Activated T-helper 1 cell treated with anti-CD3 and anti-CD28 coated beads, Interleukin-2, amount 50 U/mL, for 16 hours (primary cell): ENCODE data around the gene RAB11FIP4.

Source experiments
- DNase-seq, 2 donors: peaks; one replicate each; pipeline ENCODE4 v3.0.0-alpha.2; 2020; ENCODE audit warnings: low read depth in 1 of 2, low spot score in 1 of 2

The RAB11FIP4 gene

DNA sequence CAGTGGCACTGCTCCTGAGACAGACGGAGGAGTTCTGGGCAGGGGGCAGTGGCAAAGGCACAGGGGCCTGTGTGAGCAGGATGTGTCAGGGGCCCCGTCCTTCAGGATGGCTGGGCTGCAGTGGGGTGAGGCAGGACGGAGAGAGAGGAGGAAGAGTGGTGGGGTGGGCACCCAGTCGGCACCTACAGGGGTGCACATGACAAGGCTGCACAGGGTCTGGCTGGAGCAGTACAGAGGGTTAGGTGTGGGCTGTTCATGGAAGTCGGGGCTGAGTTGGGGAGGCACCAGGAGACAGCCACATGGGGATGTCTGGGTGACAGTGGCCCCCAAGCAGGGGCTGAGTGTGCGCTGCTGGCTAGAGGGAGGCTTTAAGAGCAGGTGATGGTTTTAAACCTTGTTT lies 106.0 kb downstream of the RAB11FIP4 start:
- DNase-seq, result no peak

DNA sequence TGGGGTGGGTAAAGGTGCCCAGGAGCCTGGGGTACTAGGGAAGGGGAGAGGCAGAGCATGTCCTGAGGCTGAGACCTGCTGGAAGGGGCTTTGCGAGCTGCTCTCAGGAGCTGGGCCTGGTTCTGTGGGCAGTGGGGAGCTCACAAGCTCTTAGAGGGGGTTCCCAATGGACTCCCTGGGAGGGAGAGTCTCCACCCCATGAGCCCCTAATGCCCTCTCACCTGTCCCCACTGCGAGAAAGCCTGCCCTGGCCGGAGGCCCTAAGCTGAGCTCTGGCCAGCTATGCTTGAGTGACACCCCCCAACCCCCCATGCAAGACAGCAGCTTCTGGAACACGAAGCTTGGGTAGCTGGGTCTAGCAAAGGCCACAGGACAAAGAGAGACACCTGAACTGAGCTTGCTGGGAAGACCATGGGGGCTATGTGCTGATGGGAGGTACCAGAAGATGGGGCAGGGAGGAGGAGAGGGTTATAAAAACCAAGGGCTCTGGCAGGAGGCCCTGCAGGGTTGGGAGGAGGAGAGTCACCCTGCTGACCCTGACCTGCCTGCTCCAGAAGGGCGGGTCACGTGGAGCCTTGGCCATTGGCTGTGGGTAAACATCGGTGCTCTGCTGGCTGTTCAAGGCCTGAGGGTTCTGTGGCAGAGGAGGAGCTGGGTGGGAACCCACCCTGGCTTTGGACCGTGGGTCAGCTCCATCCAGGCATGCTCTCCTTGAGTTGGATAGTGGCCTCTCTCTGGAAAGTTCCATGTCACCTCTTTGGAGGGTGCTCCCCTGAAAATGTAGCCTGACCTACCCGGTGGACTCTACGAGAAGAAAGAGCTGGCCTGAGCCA lies 106.7 kb downstream of the RAB11FIP4 start:
- DNase-seq, result no peak

DNA sequence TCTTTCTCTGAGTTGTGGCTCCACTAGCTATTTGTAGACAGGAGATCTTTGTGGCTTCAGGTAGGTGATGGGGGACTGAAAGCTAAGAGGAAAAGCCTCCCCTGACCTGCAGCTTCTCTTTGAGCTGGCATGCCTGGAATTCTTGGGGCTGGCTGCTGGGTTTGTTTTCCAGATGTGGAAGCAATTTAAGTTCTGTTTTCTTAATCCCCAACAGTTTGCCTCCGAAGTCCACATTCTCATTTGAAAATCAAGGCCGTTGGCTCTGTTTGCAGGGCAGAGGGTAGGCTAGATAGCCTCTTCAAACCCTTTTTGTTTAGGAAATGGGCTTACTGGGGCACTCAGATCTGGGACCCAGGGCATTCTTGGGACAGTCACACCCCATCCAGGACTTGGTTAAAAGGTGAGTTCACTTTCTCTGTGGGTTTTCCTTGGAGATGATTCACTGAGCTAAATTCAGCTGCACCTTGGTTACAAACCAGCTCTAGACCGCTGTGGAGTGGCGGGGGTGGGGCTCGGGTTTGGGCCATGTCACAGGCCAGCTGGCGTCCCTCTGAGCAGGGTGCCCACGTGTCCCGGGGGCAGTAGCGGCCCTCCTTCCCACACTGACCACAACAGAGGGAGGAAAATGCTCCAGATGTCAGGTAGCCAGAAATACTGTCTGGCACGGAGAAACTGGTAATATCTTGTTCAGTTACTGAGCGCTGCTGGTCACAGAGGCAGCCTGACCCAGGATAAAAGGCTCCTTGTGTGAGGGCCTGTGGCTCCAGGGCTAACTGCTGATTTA lies 108.5 kb downstream of the RAB11FIP4 start:
- no peak for DNase-seq

DNA sequence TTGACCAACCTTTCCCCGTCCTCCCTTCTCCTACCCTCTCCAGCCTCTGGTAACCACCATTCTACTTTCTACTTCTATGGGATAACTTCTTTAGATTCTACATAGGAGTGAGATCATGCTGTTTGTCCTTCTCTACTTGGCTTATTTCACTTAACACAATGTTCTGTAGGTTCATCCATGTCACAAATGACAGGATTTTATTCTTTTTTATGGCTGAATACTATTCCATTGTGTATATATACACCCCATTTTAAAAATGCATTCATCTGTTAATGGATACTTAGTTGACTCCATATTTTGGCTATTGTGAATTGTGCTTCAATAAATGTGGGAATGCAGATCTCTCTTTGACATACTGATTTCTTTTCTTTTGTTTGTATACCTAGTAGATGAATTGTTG lies 115.0 kb downstream of the RAB11FIP4 start:
- DNase-seq, result no peak

DNA sequence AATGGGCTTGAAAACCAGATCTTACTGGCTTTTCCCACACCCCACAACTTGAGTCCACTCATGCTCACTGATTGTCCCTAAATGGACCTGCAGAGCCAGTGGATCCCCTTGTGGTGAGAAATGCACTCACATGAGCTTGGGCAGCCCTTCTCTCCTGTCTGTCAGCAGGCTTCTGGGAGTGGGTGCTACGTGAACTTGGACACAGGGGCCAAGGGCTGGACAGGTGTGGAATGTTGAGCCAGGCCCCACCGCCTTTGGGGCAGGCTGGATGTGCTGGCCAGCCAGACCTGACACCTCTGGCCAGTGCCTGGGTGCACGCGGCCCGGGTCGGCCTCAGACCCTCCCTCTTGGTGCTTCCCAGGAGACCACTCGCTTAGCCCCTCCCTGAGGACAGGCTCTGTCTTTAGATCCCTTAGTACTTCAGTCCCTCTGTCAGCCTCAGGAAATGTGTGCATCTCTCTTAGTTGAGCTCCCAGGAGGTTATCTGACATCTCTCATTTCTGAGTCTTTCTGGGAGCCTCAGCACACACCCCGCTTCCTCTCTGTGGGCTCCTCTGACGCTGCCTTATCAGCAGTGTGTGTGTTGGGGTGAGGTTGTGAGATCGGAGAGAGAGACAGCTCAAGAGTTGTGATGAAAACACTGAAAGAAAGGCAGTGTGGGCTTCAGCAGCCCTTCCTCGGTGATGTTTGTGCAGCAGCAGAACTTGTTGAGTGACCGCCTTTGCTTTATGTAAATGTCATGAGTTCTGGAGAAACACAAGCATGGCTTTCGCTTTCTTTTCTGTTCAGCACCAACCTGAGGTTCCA lies 117.0 kb downstream of the RAB11FIP4 start:
- peak in 1 of 2 donors; percentile 35 for DNase-seq

DNA sequence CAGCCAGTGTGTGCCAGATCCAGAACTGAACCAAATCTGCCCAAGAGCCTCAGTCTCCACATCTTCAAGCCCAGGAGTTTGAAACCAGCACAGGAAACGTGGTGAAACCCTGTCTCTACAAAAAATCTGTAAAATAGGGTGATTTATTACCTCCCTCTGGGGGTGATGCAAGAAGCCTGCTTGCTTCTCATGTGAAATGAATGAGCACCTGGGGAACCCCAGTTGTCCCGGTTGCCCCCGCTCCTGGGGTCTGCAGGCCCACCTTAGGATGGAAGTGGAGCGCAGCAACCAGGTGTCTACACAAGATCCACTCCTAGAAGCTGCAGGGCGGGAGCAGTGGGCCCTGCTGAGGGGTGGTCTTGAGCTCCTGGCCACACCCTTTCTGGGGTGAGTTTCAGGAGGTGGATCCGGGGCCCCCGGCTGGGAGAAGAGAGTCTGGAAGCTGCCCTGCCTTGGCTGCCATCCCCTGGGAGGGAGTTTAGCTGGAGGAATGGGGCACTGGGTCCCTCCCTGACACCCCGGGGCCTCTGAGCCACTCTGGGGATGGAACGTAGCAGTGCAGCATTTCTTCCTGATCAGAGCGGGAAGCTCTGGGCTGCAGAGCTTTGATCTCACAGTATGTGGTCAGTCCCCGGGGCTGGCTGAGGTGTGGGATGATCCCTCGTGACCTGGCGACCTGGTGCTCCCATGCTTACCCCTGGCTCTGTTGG lies 117.8 kb downstream of the RAB11FIP4 start:
- DNase-seq, result no peak

DNA sequence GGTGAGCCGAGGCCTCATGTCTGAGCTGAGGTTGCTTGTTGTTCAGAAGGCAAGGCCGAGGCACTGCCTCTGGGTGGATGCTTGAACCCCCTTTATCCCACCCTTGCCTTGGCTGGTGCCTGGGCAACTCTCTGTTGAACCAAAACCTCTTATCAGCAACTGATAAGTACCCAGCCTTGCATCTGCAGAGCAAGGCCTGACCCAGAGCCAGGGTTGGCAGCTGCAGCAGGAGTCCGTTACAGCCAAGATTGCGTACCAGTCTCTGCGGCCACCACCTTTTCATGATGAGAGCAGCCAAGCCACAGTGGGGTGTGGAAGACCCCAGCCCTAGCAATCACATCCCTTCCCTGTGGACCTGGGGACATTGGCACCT lies 118.3 kb downstream of the RAB11FIP4 start:
- no peak for DNase-seq

DNA sequence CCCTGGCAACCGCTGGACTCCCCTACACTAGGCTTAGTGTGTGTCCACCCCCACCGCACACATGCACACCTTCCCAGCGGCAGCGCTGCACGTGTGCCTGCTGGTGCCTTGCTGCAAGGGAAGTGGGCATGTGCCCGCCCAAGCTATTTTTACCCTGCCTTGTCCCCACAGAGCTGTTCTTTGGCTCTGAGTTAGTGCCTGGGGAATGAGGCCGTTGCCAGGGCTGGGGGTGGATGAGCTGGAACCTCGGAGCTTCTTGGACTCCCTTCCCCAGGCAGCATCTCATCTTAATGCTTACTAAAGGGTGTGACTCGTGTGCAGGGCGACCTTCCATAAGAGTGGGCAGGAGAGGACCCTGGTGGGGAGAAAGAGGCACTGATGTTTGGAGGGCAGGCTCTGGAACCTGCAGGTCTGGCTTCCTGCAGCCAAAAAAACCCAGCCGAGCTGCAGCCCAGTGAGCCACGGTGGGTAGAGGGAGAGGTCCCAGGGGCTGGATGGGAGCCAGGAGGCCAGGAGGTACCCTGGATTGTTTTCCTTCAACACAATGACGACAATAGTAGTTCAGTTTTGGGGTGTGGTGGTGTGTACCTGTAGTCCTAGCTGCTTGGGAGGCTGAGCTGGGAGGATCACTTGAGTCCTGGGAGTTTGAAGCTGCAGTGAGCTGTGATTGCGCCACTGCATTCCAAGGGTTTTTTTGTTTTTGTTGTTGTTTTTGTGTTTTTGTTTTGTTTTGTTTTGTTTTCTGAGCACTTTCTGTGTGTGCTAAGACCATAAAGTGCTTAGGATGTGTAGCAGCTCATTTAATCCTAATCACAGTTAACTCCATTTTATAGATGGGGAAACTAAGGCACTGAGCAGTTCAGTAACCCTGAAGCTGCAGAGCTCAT lies 119.1 kb downstream of the RAB11FIP4 start:
- no peak for DNase-seq

DNA sequence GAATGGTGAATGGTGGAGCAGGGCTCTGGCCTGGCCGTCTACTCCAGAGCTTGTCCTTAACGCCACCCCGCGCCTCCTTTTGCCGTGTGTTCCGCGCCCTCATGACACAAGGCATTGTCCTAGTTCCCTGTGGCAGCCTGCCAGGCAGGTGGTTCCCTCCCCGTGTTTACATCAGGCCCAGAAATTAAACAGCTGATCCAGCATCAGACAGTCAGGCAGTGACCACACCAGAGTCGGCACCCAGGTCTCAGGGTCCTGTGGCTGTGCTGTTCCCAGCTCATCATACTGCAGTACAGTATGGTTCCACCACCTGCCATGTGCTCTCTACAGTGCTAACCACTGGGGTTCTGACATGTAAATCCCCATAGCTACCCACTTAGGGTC lies 119.7 kb downstream of the RAB11FIP4 start:
- DNase-seq, result no peak

DNA sequence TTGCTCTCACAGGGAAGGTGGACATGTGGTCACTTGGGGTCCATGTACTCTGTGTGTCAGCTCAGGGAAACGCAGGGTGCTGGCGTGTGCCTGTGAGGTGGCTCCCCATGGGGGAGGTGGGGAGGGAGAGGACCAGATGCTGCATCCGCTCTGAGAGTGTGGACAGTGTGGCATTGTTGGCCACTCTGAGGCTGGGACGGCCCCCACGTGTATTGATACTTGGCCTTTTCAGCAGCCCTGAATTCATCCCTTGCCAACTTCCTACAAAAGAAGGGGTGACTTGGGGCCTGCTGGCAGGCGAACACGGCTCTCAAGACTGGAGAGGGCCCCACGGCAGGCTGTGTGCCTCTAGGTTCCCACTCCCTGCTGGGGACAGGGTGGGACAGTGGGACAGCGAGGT lies 120.1 kb downstream of the RAB11FIP4 start:
- no peak for DNase-seq

DNA sequence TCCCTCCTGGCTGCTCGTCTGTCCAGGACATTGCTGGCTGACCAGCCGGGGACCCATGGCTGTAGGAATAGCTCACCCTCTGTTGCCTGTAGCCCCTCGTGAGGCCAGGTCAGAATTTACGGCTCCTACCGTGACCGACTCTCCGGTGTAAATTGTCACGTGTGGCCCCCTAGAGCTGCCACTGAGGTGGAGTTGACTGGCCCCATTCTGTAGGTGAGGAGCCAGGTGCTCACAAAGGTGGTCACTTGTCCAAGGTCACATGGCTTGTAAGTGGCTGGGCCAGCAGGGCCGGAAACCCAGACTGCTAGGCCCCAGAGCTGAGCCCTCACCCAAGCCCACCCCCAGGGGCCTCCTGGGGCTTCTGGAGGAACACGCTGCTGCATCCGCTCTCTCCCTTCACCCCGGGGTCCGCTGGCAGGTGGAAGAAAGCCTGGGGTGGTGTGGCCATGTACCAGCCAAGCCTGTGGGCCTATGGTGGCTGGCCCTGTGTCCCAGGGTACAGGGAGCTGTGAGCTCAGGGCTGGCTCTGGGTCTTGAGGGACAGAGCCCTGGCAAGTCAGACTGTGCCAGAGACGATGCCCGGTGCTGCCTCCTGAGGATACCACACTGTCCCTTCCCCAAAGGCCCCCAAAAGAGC lies 120.7 kb downstream of the RAB11FIP4 start:
- no peak for DNase-seq

DNA sequence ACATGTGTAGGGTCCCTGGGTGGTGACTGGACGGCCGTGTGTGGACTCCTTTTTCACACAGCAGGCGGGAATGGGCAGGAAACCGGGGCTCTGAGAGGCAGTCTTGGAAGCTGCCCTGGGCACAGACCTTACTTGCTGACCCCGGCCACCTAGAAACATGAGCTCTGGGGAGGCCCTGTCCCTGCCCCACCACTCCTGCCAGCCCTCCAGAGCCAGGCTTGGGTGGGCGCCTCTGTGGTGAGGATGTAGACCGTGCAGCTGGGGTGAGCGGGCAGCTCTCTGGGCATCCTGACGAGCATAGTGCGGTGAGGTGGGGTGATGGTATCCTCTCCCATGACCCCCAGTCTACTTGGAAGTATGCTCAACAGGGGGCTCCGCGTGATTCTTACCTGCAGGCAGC lies 121.3 kb downstream of the RAB11FIP4 start:
- DNase-seq, result no peak

DNA sequence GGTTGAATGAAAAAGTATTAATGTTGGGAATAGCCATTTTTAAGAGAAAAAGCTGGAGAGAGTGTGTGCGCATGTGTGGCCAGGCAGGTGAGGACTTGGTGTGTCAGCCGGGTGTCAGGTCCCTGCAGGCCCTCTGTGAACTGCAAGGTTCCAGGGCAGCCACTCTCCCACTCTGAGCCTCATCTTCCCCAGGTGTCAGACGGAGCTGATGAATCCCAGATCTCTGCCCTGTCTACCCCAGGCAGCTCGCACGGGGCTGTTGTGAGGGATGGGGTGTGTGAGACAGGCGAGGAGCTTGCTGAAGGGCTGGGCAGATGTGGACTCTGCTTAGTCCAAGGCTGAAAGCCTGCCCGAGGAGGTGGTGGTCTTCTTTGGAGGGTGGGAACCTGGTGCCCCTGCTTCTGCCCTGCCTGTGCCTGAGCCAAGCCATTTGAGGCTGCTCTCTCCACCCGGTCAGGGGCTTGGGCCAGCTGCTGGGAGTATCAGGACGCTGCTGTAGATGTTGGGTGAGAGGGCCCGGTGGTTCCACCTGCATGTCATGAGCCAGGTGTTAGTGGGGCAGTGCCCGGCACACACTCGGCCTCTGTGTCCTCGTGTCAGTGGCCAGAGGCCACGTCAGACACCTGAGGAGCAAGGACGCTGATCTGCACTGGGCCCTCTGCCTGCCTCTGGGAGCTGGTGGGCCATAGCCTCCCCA lies 122.4 kb downstream of the RAB11FIP4 start:
- no peak for DNase-seq

DNA sequence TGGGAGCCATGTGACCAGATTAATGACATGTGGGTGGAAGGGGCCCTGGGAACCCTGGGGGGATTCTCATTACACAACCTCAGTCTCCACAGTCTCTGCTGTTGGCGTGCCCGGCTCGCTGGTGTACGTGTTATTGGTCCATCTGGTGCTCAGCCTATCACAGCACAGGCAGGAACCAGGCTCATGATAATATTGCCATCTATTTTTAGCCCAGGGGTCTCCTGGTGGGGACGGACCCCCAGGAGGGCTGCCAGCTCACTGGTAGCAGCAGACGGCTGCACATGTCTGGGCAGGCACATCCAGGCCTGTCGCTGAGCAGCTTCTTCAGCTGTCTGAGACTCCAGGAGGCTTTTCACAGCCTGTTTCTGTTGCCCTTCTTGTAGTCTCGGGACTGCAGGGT lies 123.8 kb downstream of the RAB11FIP4 start:
- DNase-seq, result no peak

DNA sequence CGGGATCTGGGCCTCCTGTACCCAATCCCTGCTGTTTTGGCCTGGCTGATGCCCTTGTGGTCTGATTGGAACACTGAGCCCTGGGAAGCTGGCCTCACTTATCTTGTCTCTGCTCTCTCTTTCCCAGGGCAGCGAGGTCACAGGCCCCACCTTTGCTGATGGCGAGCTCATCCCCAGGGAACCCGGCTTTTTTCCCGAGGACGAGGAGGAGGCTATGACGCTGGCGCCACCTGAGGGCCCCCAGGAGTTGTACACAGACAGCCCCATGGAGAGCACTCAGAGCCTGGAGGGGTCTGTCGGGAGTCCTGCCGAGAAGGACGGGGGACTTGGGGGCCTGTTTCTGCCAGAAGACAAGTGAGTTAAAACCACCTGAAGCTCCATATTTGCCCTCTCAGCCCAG lies 126.0 kb downstream of the RAB11FIP4 start:
- DNase-seq, result no peak

DNA sequence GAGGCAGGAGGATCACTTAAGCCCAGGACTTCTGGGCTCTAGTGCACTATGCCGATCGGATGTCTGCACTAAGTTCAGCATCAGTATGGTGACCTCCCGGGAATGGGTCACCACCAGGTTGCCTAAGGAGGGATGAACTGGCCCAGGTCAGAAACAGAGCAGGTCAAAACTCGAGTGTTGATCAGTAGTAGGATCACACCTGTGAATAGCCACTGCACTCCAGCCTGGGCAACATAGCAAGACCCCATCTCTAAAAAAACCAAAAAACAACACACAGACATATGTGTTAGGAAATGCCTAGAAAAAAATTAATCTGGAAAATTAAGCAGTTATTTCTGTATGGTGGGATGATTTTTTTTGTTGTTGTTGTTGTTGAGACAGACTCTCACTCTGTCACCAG lies 127.0 kb downstream of the RAB11FIP4 start:
- DNase-seq, result no peak

DNA sequence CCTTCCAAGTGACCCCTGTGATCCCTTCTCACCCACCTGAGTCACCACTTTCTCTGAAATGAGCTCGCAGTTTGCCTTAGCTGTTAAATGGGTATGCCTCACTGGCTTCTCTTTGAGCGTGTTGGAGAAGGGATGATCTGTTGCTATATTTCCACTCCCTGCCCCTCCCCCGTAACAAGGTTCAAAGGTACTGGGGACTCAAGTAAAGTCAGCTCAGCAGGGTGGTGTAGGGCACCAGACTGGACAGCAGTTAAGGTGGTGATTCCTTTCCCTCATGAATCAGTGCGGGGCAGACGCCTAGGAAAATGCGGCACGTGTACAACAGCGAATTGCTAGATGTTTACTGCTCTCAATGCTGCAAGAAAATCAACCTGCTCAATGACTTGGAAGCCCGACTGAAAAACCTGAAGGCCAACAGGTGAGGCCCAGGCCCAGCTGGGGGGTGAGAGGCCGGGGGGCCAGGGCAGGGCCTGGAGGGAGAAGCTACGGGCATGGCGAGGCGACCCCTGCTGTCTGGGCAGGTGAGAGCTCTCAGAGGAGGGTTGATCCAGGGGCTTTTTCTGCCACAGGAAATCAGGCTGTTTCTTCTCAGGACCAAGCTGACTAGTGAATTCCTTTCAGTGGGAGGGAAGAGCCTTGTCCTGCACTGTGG lies 130.3 kb downstream of the RAB11FIP4 start:
- DNase-seq, result no peak

DNA sequence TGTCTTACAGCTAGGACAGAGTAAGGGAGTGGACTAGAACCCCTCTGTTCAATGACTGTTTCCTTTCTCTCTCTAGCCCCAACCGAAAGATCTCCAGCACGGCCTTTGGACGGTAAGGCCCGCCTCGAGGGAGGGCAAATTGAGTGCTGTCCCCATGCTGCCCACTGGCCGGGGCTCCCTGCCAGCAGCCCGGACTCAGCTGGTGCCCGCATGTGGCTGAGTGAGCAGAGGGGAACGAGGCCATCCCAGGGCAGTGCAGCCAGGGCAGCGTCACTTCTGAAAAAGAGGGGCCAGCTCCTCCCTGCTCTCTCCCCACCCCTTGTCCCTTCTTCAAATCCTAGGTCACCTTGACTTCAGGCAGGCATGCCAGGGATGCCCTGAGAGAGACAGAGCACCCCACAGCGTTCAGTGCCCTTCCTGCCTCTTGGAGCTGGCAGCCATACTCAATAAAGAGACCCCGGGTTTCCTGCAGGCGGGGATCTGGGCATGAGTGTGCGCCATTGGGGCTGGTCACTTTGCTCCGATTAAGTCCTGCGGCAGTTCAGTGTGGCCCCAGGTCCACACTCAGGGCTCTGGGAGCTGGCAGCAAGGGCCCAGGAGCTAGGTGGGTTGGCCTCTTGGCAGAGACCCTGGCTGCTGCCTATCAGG lies 130.9 kb downstream of the RAB11FIP4 start:
- no peak for DNase-seq
